HCT116 (cell line): ENCODE data around the gene CAPN3.

ENCODE experiments used
- EZH2 ChIP-seq: fragments of 200-600 bp; sonication (generic); IDR thresholded peaks from 2 replicates; pipeline ENCODE4 v1.6.1; 2017; ENCODE audit warnings: antibody characterized with exemption, mixed run types
- POLR2A ChIP-seq: IDR thresholded peaks from 2 replicates; pipeline ENCODE4 v1.7.0; 2011; ENCODE audit warnings: borderline replicate concordance; ENCODE audit not compliant: insufficient read depth, insufficient read length; ENCODE audit errors: extremely low read depth
- RAD21 ChIP-seq: IDR thresholded peaks from 2 replicates; pipeline ENCODE4 v1.6.1; 2012; ENCODE audit warnings: low read depth, mild to moderate bottlenecking
- YY1 ChIP-seq: IDR thresholded peaks from 2 replicates; pipeline ENCODE4 v1.6.1; 2011; ENCODE audit warnings: low read length, low read depth, moderate library complexity, mild to moderate bottlenecking; ENCODE audit not compliant: insufficient replicate concordance; ENCODE audit errors: extremely low read depth
- TF ChIP-seq, protein P1 (sequence below): IDR thresholded peaks from 2 replicates; pipeline ENCODE4 v1.6.1; 2012
- TF ChIP-seq, protein P2 (sequence below), 3 experiments: fragments of 200-600 bp in 1 of 3; sonication (generic) in 1 of 3; IDR thresholded peaks in 2 of 3; conservative IDR thresholded peaks in 1 of 3; 2 replicates each; pipeline ENCODE4 v1.5.1; 2012 to 2017; ENCODE audit warnings: low read depth in 2 of 3, low read length in 2 of 3, antibody characterized with exemption in 1 of 3, borderline replicate concordance in 1 of 3, control low read depth in 1 of 3, mild to moderate bottlenecking in 1 of 3, mixed read lengths in 1 of 3, mixed run types in 1 of 3, moderate library complexity in 1 of 3; ENCODE audit not compliant: insufficient read depth in 1 of 3
- TF ChIP-seq, protein P3 (sequence below): IDR thresholded peaks from 2 replicates; pipeline ENCODE4 v1.6.1; 2011; ENCODE audit warnings: mild to moderate bottlenecking, low read length, moderate library complexity; ENCODE audit not compliant: insufficient replicate concordance; ENCODE audit errors: extremely low read depth

DNA sequence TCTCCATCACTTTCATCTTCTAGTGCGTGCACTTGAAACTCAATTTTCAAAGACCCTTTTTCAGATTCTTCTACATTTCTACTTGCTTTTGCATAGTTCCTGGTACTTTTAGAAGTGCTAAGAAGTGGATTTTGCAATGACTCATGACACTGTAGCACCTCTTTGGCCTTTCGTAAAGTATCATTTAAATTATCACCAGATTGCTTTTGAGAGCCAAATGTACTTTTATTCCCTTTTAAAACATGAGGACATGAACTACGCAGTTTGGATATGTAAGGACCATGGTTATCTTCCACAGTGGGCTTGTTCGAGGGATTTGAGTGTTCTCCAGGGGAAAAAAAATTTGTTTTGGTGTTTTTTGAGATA, 91.1 kb downstream of the CAPN3 start:
- TF ChIP-seq, protein P1, sequence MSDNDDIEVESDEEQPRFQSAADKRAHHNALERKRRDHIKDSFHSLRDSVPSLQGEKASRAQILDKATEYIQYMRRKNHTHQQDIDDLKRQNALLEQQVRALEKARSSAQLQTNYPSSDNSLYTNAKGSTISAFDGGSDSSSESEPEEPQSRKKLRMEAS: no peak
- TF ChIP-seq, protein P2, sequence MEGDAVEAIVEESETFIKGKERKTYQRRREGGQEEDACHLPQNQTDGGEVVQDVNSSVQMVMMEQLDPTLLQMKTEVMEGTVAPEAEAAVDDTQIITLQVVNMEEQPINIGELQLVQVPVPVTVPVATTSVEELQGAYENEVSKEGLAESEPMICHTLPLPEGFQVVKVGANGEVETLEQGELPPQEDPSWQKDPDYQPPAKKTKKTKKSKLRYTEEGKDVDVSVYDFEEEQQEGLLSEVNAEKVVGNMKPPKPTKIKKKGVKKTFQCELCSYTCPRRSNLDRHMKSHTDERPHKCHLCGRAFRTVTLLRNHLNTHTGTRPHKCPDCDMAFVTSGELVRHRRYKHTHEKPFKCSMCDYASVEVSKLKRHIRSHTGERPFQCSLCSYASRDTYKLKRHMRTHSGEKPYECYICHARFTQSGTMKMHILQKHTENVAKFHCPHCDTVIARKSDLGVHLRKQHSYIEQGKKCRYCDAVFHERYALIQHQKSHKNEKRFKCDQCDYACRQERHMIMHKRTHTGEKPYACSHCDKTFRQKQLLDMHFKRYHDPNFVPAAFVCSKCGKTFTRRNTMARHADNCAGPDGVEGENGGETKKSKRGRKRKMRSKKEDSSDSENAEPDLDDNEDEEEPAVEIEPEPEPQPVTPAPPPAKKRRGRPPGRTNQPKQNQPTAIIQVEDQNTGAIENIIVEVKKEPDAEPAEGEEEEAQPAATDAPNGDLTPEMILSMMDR (IDR thresholded peaks at IDR 0.05 in 2 of 3, conservative IDR thresholded peaks at IDR 0.05 in 1 of 3; ENCODE audit: borderline replicate concordance in 1 of 3, insufficient read depth in 1 of 3, low read depth in 2 of 3, low read length in 2 of 3): no peak
- TF ChIP-seq, protein P3, sequence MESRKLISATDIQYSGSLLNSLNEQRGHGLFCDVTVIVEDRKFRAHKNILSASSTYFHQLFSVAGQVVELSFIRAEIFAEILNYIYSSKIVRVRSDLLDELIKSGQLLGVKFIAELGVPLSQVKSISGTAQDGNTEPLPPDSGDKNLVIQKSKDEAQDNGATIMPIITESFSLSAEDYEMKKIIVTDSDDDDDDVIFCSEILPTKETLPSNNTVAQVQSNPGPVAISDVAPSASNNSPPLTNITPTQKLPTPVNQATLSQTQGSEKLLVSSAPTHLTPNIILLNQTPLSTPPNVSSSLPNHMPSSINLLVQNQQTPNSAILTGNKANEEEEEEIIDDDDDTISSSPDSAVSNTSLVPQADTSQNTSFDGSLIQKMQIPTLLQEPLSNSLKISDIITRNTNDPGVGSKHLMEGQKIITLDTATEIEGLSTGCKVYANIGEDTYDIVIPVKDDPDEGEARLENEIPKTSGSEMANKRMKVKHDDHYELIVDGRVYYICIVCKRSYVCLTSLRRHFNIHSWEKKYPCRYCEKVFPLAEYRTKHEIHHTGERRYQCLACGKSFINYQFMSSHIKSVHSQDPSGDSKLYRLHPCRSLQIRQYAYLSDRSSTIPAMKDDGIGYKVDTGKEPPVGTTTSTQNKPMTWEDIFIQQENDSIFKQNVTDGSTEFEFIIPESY: no peak
- TF ChIP-seq POLR2A (no peak), RAD21 (no peak), EZH2 (no peak), YY1 (no peak)
